Thymus (tissue), 11 donors: ENCODE measurements around the gene SEL1L3. TPM values are rescaled to one million over a fixed set of nuclear protein-coding genes. Genes with fewer than 3 reads are reported as not detected.

Experiments
- DNase-seq, 9 donors: peaks; one replicate each; pipeline ENCODE4 v3.0.0-alpha.2; 2013; ENCODE audit warnings: low spot score in 9 of 9, low read depth in 6 of 9, missing footprints in 1 of 9
- H3K27ac ChIP-seq, 2 donors: one replicate each; pipeline ENCODE4 v1.5.1; 2013; ENCODE audit warnings: control low read depth in 1 of 2, low read depth in 1 of 2, low read length in 1 of 2, mild to moderate bottlenecking in 1 of 2, moderate library complexity in 1 of 2
- H3K27me3 ChIP-seq, 2 donors: one replicate each; pipeline ENCODE4 v1.5.1; 2013; ENCODE audit warnings: low read length in 1 of 2; ENCODE audit not compliant: control insufficient read depth in 2 of 2, insufficient read depth in 1 of 2
- H3K36me3 ChIP-seq, 2 donors: one replicate each; pipeline ENCODE4 v1.5.1; 2013; ENCODE audit warnings: low read length in 1 of 2, mild to moderate bottlenecking in 1 of 2, moderate library complexity in 1 of 2; ENCODE audit not compliant: control insufficient read depth in 2 of 2, insufficient read depth in 2 of 2
- H3K4me1 ChIP-seq, 2 donors: one replicate each; pipeline ENCODE4 v1.5.1; 2013; ENCODE audit warnings: low read length in 2 of 2; ENCODE audit not compliant: control insufficient read depth in 2 of 2, insufficient read depth in 2 of 2
- H3K4me3 ChIP-seq, 2 donors: one replicate each; pipeline ENCODE4 v1.5.1; 2013; ENCODE audit warnings: low read length in 2 of 2, control low read depth in 1 of 2, mild to moderate bottlenecking in 1 of 2
- H3K9me3 ChIP-seq, 2 donors: one replicate each; pipeline ENCODE4 v1.5.1; 2013; ENCODE audit warnings: low read length in 1 of 2, mild to moderate bottlenecking in 1 of 2; ENCODE audit not compliant: control insufficient read depth in 2 of 2, insufficient read depth in 1 of 2
- WGBS: extraction: QIAGEN DNeasy Blood & Tissue Kit; methylation state at CpG from one replicate; pipeline ENCODE4 v1.1.7; 2013; 5-methylcytosine and 5-hydroxymethylcytosine counted together
- polyA plus RNA-seq: library from polyadenylated mRNA; stranded (reverse); fragments of 200-250 nt; gene quantifications from one replicate; pipeline ENCODE4 v1.2.3, GENCODE V29; 2013
- total RNA-seq: library from RNA; stranded (reverse); fragments of 120-200 nt; gene quantifications from one replicate; pipeline ENCODE4 v1.2.4, GENCODE V29; 2013
- donor health status: healthy.

Gene SEL1L3
- total and polyA plus RNA-seq, 2 donors: 6.8 to 27.4 TPM

DNA sequence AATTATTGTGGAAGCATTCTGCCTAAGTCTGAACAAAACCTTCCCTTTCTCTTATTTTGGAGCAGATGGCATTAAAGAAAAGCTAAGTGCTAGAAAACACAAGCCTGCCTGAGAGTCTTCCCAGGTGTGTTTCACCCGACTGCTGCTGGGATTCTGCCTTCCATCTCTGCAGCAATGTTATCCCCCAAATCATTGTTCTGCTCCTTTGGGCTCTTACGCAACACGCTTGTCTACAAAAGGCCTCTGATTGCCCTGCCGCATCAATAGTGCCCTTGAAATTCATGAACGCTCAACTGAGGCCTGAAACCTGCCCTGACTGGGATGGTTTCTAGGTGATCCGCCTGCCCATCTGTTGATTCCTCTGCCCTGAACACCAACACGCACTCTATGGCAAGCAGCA lies 80.3 kb downstream of the SEL1L3 start:
- Histone ChIP-seq H3K4me1 (no peaks in the 10 kb centered on the region), H3K9me3 (no peaks in the 10 kb centered on the region), H3K36me3 (no peaks in the 10 kb centered on the region), H3K27me3 (no peaks in the 10 kb centered on the region), H3K4me3 (no peak overlapping the region), H3K27ac (no peak overlapping the region)
- DNase-seq: no peak
- WGBS: 83% methylated on average over 7 of the region's 7 CpGs

DNA sequence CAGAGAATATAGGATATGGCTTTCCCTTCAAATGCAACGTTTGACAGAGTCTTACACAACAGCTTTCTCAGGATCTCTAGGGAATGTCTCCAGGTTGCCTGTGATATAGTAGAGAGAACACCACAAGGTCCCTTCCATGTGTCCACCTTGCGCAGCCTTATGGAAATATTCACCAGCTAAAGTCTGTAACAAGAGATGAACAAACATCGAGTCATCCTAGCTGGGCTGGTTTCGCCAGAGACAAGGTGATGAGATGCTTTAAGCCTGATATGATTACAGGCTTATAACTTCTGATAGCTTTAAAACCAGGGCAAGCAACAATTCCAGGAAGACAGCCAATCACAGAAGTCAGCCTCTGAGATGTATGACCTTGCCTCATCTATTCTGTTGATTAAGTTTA lies 83.8 kb downstream of the SEL1L3 start:
- H3K27ac ChIP-seq: no peak overlapping the region
- 97% methylated on average over 4 of the region's 4 CpGs for WGBS
- no peaks in the 10 kb centered on the region for H3K9me3 ChIP-seq
- H3K4me3 ChIP-seq: no peak overlapping the region
- no peaks in the 10 kb centered on the region for H3K4me1 ChIP-seq
- H3K36me3 ChIP-seq: no peaks in the 10 kb centered on the region
- DNase-seq: no peak
- H3K27me3 ChIP-seq: no peaks in the 10 kb centered on the region

DNA sequence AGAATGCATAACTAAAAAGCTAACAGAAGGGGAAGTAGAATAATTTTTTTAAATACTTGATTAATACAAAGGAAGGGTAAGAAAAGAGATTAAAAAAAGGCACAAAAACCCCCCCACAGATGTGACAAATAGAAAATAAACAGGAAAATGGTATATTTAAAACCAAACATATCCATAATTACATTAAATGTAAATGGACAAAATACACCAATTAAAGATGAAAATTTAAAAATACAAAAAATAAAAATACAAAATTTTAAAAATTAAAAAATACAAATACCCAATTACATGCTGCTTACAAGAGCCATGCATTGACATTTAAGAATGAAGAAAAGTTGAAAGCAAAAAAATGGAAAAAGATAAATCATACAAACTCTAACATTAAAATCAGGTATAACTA lies 86.0 kb downstream of the SEL1L3 start:
- H3K36me3 ChIP-seq: no peaks in the 10 kb centered on the region
- no peaks in the 10 kb centered on the region for H3K4me1 ChIP-seq
- no peak for DNase-seq
- no peak overlapping the region for H3K27ac ChIP-seq
- H3K9me3 ChIP-seq: no peaks in the 10 kb centered on the region
- no peak overlapping the region for H3K4me3 ChIP-seq
- H3K27me3 ChIP-seq: no peaks in the 10 kb centered on the region

DNA sequence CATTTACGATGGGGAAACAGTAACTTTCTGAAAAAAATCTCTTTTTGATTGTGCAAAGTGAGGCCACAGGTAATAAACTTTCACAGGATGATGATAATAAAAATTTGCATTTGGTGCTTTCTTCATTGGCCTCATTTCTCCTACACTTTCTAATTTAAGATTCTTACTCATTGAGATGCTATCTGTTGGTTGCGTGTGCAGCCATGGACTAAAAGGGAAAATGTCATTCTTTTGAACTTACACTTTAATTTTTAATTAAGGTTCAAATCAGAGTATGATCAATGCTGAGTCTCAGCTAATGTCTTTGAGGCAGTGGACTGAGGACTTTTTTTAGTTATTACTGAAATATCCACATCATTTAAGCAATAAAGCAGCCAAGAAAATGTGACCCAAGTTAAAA lies 87.6 kb downstream of the SEL1L3 start:
- no peaks in the 10 kb centered on the region for H3K36me3 ChIP-seq

DNA sequence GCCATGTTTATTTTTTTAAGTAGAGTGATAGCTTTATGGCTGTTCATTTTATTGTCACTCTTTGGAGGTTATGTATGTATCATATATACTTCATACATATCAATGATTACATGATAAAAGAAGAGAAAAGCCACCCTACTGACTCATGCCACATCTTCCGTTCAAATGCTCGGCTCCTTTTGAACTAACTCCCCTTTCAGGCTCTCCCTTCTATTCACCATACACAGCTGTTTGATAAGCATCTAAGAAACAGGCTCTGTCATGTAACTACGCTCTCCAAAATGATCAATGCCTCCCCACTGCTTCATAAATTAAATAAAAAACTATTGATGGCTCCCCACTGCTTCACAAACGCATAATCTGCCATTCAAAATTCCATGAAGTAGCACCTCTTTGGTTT lies 89.4 kb downstream of the SEL1L3 start:
- WGBS: 92% methylated on average over 4 of the region's 4 CpGs
- Histone ChIP-seq H3K27ac (no peak overlapping the region), H3K27me3 (no peaks in the 10 kb centered on the region), H3K4me3 (no peak overlapping the region), H3K9me3 (no peaks in the 10 kb centered on the region), H3K36me3 (no peaks in the 10 kb centered on the region), H3K4me1 (no peaks in the 10 kb centered on the region)
- no peak for DNase-seq

More for the DNA sequence above, 87.6 kb downstream of the SEL1L3 start:
- Histone ChIP-seq H3K27me3 (no peaks in the 10 kb centered on the region), H3K9me3 (no peaks in the 10 kb centered on the region), H3K27ac (no peak overlapping the region), H3K4me1 (no peaks in the 10 kb centered on the region), H3K4me3 (no peak overlapping the region)
- 95% methylated on average over 2 of the region's 2 CpGs for WGBS
- DNase-seq: no peak

DNA sequence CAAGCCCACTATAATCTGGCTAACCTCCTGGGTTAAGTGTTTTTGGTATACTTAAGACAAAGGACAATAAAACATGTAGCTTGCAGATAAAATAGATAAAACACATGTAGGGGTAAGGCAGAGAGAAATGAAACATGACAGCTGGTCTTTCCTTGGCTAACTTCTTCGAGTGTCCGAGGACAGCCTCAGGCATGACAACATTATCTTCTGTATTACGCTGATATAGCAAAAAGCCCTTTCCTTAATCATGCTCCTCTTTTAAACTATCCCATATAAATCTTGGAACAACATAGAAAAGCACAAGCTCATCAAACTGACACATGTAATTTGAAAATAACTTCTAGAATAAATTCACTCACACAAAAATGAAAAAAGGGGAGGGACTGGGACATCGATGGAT lies 91.1 kb downstream of the SEL1L3 start:
- Histone ChIP-seq H3K4me1 (no peaks in the 10 kb centered on the region), H3K27ac (no peak overlapping the region), H3K27me3 (no peaks in the 10 kb centered on the region), H3K36me3 (no peaks in the 10 kb centered on the region), H3K4me3 (no peak overlapping the region), H3K9me3 (no peaks in the 10 kb centered on the region)
- DNase-seq: no peak
- 94% methylated on average over 4 of the region's 4 CpGs for WGBS

DNA sequence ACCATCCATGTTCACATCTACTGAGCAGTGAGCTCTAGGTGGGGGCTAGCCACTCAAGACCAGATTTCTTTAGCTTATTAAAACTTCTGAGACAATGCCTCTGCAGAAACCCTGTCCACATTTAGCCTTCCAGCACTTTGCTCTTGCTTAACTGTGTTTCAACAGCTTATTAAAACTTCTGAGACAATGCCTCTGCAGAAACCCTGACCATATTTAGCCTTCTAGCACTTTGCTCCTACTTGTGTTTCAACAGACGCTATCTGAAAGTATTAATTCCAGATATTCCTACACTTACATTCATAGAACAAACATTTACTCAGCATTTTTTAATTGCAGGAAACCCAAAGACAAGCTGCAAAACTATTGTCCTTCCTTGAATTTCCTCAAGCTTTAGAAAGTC lies 91.9 kb downstream of the SEL1L3 start:
- Histone ChIP-seq H3K36me3 (no peaks in the 10 kb centered on the region), H3K4me3 (no peak overlapping the region), H3K9me3 (no peaks in the 10 kb centered on the region), H3K27ac (no peak overlapping the region), H3K27me3 (no peaks in the 10 kb centered on the region), H3K4me1 (no peaks in the 10 kb centered on the region)
- 89% methylated on average over 1 of the region's 1 CpG for WGBS
- no peak for DNase-seq

DNA sequence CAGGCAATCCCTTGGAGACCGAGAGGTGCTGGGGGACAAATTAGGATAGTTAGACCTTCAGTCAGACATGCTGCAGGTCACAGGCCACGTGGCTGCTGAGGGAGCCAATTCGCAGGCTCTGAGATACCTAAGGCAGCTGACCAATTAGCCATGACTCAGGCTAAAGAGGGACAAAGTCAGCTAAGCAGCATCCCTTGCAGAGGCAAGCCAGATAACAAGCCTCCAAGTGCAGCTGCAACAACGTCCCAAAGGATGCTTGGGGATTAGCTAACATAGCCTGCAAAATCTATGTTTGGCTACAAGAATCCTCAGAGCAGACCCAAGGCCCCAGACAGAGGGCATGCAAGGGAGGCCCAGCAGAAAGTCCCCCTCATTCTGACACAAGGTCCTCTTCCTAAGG lies 93.5 kb downstream of the SEL1L3 start:
- Histone ChIP-seq H3K27me3 (no peaks in the 10 kb centered on the region), H3K4me3 (no peak overlapping the region), H3K9me3 (no peaks in the 10 kb centered on the region), H3K4me1 (no peaks in the 10 kb centered on the region), H3K27ac (no peak overlapping the region), H3K36me3 (no peaks in the 10 kb centered on the region)
- WGBS: 71% methylated on average over 4 of the region's 4 CpGs
- no peak for DNase-seq

DNA sequence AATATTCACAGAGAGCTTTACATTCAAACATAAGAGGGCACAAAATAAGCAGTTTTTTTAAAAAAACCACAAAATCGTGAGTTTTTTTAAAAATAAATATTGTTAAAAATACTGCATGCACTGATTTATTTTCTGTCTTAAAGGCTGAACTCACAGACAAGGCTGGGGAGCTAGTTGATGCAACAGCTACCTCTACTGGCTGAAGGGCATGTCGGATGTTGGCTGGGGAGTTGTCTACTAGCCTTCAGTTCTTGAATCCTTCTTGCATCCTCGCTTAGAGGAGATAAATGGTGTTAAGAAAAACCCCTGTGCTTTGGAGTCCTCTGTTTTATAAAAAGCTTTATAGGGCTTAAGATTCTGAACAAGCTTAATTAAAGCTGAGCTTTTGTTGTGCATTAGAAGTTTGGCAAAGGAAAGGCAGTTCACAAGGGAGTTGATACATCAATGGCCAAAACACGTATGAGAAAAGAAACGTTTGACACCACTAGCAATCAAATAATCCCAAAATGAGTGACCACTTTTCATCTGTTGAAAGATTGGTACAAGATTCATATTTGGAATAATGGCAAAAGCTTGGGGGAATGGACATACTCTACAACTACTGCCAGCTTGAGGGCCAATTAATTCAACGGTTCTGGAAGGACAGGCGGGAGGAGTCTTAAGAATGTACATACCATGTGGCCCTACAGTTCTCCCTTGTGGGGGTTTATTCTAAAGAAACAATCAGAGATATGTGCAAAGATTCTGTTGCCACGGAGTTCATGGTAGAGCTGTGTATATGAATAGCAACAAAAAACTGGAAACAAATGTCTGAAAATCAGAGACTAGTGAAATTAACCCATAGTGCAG lies 94.7 kb downstream of the SEL1L3 start:
- DNase-seq: peak in 5 of 9 donors; percentile 2 to 34 (median 4)
- 80% methylated on average over 8 of the region's 8 CpGs for WGBS
- no peaks in the 10 kb centered on the region for H3K9me3 ChIP-seq

More for the DNA sequence above, 94.7 kb downstream of the SEL1L3 start:
- no peak overlapping the region for H3K27ac ChIP-seq
- H3K4me3 ChIP-seq: no peak overlapping the region
- H3K4me1 ChIP-seq: no peaks in the 10 kb centered on the region
- no peaks in the 10 kb centered on the region for H3K36me3 ChIP-seq
- no peaks in the 10 kb centered on the region for H3K27me3 ChIP-seq
